Hematopoietic multipotent progenitor cell (in vitro differentiated cells): Measurements from ENCODE around the gene SLC35E1. TPM values are rescaled to one million over a fixed set of nuclear protein-coding genes. Genes with fewer than 3 reads are reported as not detected.

ENCODE experiments used
- DNase-seq, 3 donors: peaks; one replicate each; pipeline ENCODE4 v3.0.0-alpha.2; 2011 to 2015; ENCODE audit warnings: low read depth in 2 of 3, low spot score in 2 of 3
- total RNA-seq: library from RNA; depleted of rRNA; stranded (reverse); fragments of >200 nt; gene quantifications from one replicate; pipeline ENCODE4 v1.2.3, GENCODE V29; 2012

SLC35E1 gene
- total RNA-seq, 1 donor = 49.3 TPM

DNA sequence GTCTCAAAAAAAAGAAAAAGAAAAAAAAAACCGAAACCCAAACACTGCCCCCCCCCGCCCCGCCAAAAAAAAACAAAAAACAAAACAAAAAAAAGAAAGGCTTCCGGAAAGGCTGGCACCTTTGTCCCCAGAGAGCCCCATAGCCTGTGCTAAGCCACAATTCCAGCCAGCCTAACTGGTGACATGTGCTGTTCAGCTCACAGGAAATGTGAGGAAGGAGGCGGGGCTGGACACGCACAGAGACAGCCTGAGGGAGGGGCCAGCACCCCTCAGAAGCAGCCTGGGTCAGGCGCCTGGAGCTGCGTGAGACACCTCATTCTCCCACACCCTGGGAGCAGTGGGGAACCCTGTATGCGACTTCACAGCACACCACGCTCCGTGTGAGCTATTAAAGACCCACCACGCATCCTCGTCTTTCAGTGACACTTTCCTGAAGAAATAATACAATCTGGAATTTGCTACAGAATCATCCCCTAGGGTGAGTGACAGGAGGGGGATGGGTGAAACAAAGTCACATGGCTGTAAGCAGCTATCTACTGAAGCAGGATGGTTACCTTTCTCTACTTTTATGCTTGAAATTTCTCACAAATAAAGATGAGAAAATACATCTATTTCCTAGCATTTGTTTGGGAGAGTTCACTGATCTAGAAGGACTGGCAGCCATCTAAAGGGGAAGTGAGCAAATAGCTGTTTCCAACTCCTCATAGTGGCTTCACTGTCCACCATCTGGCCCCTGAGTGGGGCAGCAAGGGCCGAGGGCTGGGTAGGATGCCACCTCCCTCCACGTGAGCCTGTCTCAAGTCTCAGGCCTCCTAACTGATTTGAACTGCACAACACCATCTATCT lies 12.3 kb upstream of the SLC35E1 start:
- peak; percentile 81 to 94 (median 92) for DNase-seq

GRCh38 chr19:16582486-16583261 lies 10.5 kb upstream of the SLC35E1 start:
- DNase-seq = no peak

DNA sequence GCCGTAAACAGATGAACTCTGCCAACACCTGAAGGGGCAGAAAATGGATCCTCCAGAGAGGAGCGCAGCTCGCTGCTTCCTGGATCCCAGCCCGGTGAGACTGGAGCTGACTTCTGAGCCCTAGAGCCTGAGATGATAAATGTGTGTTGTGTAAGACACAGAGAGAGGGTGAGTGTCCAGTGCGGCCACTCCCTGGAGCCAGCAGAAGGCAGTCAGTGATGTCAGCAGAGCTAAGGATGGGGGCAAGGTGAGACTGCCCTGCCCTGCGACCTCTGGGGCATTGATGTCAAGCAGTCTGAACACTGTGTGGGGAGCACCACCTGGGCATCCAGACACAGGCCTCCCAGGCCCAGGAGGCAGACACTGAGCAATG lies 9.7 kb upstream of the SLC35E1 start:
- no peak for DNase-seq

DNA sequence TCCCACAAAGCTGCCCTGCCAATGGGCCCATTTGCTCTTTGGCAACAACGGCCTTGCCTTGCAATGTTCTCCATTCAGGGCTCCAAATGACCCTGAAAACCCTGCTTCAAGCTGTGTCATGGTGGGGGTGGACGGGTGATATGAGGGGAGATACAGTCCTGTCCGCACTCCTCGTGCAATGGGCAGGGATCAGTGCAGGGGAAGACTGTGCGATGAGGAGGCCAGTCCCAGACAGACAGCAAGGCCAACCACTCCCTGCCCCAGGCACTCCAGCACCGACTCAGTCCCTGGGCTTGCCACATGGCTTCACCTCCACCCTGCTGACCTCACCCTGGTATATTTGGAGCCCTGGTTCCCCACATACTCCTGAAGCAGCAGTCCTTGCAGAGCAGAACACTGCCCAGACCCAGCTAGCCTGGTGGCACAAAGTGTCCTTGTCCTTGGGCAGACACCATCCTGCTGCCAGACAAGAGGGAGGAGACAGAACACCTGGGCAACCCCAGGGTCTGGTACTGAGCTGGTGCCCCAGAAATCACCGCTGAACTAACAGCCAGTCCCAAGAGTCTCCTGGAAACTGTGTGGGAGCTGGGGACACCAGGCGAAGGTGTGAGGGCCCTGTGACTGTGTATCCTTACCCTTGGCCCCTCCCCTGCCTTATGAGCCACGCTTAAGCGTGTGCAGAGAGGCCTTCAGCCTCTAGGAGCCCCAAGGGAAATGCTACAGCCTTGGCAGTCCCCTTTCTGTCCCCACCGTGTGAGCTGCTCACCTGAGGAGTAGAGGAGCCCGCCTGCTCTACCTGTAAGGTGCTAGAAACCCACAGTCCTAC lies 9.1 kb upstream of the SLC35E1 start:
- DNase-seq = no peak

- no peak for DNase-seq
Measured at GRCh38 chr19:16579381-16579780, 7.2 kb upstream of the SLC35E1 start.

DNA sequence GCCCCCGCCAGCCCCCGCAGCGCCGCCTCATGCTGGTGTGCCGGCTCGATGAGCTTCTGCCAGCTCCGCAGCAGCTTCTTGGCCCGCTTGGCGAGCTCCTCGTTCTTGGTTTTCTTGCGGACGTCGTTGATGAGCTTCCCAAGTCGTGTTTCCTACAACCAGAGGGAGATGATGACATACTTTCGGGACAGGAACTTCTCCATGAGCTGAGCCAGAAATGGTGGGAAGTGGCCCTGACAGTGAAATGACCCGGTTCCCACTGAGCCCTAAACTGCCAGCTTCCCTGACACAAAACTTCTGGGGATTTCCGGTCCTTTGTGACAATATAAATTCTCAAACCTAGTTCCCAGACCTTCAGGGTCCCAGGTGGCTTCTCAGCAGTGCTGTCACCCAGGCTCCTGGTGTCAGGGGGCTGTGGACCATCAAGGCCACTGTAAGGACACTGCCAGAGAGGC lies 5.3 kb upstream of the SLC35E1 start:
- DNase-seq = no peak

DNA sequence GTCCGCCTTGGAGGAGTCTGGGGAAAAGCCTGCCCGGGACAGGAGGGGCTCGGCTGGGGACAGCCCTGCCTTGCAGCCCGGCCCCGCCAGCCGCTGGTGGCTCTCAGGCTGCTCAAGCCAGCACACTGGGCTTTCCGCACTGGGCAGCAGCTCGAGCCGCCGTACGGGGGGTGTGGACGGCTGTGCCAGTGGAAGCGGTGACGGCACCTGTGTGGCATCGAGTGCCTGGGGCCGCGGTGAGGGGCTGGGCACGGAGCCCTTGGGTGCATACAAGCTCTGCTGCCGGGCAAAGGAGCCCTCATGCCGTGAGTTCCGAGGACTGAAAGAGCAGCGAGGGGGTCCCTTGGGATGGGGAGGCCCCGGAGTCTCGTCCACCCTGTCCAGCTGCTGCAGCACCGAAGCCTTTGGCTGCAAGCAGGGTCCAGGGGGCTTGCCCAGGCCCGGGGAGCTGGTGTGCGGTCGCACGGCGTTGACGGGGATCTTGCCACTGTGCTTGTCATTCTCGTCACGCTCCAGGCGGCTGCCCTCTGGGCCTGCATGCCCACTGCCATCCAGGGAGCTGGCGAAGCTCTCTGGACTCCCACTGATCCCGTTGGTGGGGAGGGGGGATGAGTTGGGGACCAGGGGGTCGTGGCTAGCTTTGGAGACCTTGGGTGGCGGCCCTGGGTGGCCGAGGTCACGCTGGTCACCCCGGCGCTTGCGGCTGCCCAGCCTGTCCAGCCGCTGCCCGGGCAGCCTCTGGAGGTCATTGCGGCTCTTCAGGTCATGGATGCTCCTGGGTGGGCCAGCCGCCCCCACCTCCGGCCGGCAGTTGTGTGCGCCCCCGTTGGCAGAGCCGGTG lies 4.7 kb upstream of the SLC35E1 start:
- DNase-seq = no peak

DNA sequence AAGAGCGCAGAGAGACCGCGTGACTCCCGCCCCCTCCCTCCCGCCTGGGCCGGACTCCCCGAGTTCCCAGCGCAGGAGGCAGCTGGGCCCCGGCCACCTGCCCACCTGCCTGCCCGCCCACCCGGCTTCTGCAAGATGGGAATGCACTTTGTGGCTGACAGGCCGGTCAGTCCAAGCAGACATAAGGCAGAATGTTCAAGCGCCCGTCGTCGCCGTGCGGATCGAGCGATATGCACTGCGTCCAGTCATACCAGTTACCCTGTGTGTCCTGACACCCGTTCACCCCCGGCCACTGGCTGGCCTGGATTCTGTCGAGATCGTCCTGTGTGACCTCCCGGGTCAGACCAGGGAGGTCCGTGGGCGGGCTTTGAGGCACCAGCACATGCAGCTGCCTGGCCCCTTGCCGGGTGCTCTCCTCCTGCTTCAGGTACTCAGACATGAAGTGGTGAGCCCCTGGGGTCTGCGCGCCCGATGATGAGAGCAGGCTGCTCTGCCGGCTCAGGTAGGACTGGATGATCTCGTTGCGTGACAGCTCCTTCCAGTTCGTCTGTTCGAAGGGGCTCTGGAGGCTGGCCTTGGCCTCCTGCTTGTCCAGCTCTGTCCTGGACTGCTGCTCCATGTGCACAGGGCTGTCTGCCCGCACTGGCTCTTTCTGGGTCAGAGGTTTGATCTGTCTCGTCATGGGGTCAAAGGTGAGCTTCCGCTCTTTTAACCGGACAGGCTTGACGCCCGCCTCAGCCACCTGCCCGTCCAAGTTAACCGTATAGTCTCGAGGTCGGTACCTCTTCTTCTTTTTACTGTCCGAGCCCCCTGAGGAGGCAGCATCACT lies 3.9 kb upstream of the SLC35E1 start:
- no peak for DNase-seq

- DNase-seq = no peak
Measured at GRCh38 chr19:16575282-16575681, 3.1 kb upstream of the SLC35E1 start.

DNA sequence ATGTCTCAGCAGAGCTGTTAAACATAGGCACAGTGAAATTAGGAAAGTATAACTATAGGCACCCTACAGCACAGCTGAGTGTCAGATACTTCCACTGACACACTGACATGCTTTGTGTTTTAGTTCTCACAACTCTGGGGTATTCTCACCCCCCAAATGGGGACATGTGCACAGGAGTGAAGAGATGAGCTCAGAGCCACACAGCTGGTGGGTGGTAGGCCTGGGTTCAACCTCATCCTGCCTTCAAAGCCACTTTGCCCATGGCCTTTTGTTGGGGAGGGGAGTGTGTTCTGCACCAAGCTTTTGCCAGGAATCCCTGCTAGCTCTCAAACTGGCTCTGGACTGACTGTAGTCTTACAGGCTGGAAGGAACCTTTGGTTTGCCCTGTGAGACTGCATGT lies 1.7 kb upstream of the SLC35E1 start:
- DNase-seq = no peak

- no peak for DNase-seq
Measured at GRCh38 chr19:16573296-16573695, 1.1 kb upstream of the SLC35E1 start.

- no peak for DNase-seq
Measured at GRCh38 chr19:16571822-16572331, 338 bp downstream of the SLC35E1 start.

DNA sequence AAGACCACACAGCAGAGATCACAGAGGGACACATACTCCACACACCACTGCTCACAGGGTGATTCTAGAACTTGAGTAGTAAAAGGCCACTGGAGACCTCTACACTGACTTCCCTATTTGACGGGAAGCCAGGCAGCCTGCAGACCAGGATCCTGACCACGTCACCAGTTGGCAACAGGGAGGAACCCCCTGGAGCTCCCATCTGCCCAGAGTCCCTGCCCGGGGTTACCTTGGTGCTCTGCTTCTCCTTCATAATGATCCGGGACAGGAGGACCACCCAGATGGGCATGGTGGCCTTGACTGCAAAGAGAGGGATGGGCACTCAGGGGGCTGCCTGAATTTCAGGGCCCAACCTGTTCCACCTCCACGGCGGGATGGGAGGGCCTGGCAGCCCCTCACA lies 932 bp downstream of the SLC35E1 start:
- DNase-seq = peak in 2 of 3 donors; percentile 54 to 68

GRCh38 chr19:16569609-16570320 lies 2.5 kb downstream of the SLC35E1 start:
- DNase-seq = no peak

GRCh38 chr19:16566702-16567101 lies 5.5 kb downstream of the SLC35E1 start:
- DNase-seq = no peak

- peak; percentile 68 to 97 (median 92) for DNase-seq
Measured at GRCh38 chr19:16566161-16566560, 6.1 kb downstream of the SLC35E1 start.

DNA sequence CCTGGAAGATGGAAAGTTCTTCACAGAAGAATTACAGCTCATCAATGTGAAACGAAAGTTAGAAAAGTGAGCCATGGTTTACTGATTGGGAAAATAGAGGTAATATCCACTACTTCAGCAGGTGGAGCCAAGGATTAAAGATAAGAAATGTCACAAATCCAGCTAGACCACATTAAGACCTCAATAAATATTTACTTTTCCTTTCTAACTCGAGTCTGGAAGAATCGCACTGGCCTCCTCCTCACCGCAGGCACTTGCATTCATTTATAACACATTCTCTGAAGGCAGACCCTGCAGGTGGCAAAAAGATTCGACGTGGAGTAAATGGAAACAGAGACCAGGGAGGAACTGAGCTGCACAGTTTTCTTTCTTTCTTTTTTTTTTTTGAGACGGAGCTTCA lies 7.4 kb downstream of the SLC35E1 start:
- DNase-seq = no peak

DNA sequence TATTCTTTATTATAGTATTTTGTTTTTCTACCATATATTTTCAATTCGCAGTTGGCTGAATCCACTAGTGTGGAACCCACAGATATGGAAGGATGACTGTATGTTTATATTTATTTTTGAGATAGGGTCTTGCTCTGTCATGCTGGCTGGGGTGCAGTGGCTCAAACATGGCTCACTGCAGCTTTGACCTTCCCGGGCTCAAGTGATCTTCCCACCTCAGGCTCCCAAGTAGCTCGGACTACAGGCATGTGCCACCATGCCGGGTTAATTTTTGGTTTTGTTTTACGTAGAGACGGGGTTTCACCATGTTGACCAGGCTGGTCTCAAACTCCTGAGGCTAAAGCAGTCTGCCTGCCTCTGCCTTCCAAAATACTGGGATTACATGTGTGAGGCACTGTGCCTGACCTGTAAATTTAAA lies 9.6 kb downstream of the SLC35E1 start:
- DNase-seq = no peak
